Breast epithelium (tissue), 4 donors: Measurements from ENCODE around the gene BACE2. TPM values are rescaled to one million over a fixed set of nuclear protein-coding genes. Genes with fewer than 3 reads are reported as not detected.

Source experiments
- DNase-seq, 2 donors: peaks; one replicate each; pipeline ENCODE4 v3.0.0-alpha.2; 2019; ENCODE audit warnings: low spot score in 2 of 2
- H3K27ac ChIP-seq, 2 donors: fragments of 200-600 bp; sonication (generic) in 1 of 2; one replicate each; pipeline ENCODE4 v1.5.1; 2016 to 2019; ENCODE audit warnings: mild to moderate bottlenecking in 1 of 2
- H3K27me3 ChIP-seq, 2 donors: fragments of 200-600 bp; sonication (generic) in 1 of 2; one replicate each; pipeline versions ENCODE4 v1.5.1 to v1.6.0; 2017 to 2019; ENCODE audit warnings: control low read depth in 1 of 2, mild to moderate bottlenecking in 1 of 2
- H3K36me3 ChIP-seq: fragments of 200-600 bp; one replicate; pipeline ENCODE4 v1.5.1; 2019
- H3K4me1 ChIP-seq, 2 donors: fragments of 200-600 bp; sonication (generic); one replicate each; pipeline ENCODE4 v1.5.1; 2016 to 2019; ENCODE audit warnings: control low read depth in 1 of 2
- H3K4me3 ChIP-seq, 3 donors: fragments of 200-600 bp; sonication (generic); 1 replicate in 2 of 3; 2 replicates in 1 of 3; pipeline ENCODE4 v1.5.1; 2016 to 2019; ENCODE audit warnings: mild to moderate bottlenecking in 3 of 3, moderate library complexity in 2 of 3
- H3K9me3 ChIP-seq, 2 donors: fragments of 200-600 bp; sonication (generic) in 1 of 2; one replicate each; pipeline ENCODE4 v1.5.1; 2016 to 2019; ENCODE audit warnings: control low read depth in 1 of 2
- CTCF ChIP-seq, 3 donors: fragments of 450-650 bp; IDR thresholded peaks; one replicate each; pipeline ENCODE4 v1.5.1; 2016 to 2017; ENCODE audit warnings: antibody characterized with exemption in 3 of 3, mild to moderate bottlenecking in 3 of 3, moderate library complexity in 3 of 3
- POLR2A ChIP-seq: fragments of 450-650 bp; IDR thresholded peaks from one replicate; pipeline ENCODE4 v1.6.1; 2016; ENCODE audit warnings: antibody characterized with exemption, mild to moderate bottlenecking, moderate library complexity
- POLR2AphosphoS5 ChIP-seq, 3 donors: sonication (generic); formaldehyde crosslinking; IDR thresholded peaks; one replicate each; pipeline ENCODE4 v1.6.1; 2017; ENCODE audit warnings: antibody characterized with exemption in 3 of 3
- intact Hi-C: fragments of 100-400 bp; cut with DNase I; formaldehyde crosslinking; loops from one replicate; pipeline ENCODE4 v1.15.1; 2023; ENCODE audit warnings: low total_unique reads
- total RNA-seq, 3 donors: library from RNA; depleted of rRNA; stranded (reverse); fragments of >200 nt; gene quantifications; one replicate each; pipeline ENCODE4 v1.1.0, GENCODE V29; 2016

The BACE2 gene
- total RNA-seq, 3 donors from 2014 or later = 26.9 to 94.4 (median 67.5) TPM

- DNase-seq = no peak
- intact Hi-C loops = no loop called here
- no peaks in the 10 kb centered on the region for H3K4me1 ChIP-seq
- H3K9me3 ChIP-seq = no peaks in the 10 kb centered on the region
- H3K27ac ChIP-seq = no peak overlapping the region
- H3K27me3 ChIP-seq = no peaks in the 10 kb centered on the region
- H3K36me3 ChIP-seq = no peaks in the 10 kb centered on the region
- H3K4me3 ChIP-seq = no peak overlapping the region
- TF ChIP-seq CTCF (IDR thresholded peaks at IDR 0.05) (no peak), POLR2A (no peak), POLR2AphosphoS5 (IDR thresholded peaks at IDR 0.05) (no peak)
Observed at GRCh38 chr21:41182547-41182946, 14.6 kb downstream of the BACE2 start.

GRCh38 chr21:41183575-41183974, 15.6 kb downstream of the BACE2 start:
- Histone ChIP-seq H3K27me3 (no peaks in the 10 kb centered on the region), H3K4me3 (no peak overlapping the region), H3K36me3 (no peaks in the 10 kb centered on the region), H3K4me1 (no peaks in the 10 kb centered on the region), H3K27ac (no peak overlapping the region), H3K9me3 (no peaks in the 10 kb centered on the region)
- TF ChIP-seq POLR2A = no peak
- no peak for TF ChIP-seq POLR2AphosphoS5 (IDR thresholded peaks at IDR 0.05)
- TF ChIP-seq CTCF (IDR thresholded peaks at IDR 0.05) = no peak
- intact Hi-C loops = no loop called here
- no peak for DNase-seq

GRCh38 chr21:41185802-41186201, 17.8 kb downstream of the BACE2 start:
- no peak for TF ChIP-seq POLR2A
- no peak for TF ChIP-seq CTCF (IDR thresholded peaks at IDR 0.05)
- no peak for TF ChIP-seq POLR2AphosphoS5 (IDR thresholded peaks at IDR 0.05)
- H3K27ac ChIP-seq = no peak overlapping the region
- intact Hi-C loops = no loop called here
- H3K36me3 ChIP-seq = no peaks in the 10 kb centered on the region
- no peak for DNase-seq
- no peaks in the 10 kb centered on the region for H3K4me1 ChIP-seq
- H3K4me3 ChIP-seq = no peak overlapping the region
- H3K27me3 ChIP-seq = no peaks in the 10 kb centered on the region
- H3K9me3 ChIP-seq = no peaks in the 10 kb centered on the region

- Histone ChIP-seq H3K27ac (no peak overlapping the region), H3K4me3 (no peak overlapping the region), H3K4me1 (no peaks in the 10 kb centered on the region), H3K9me3 (no peaks in the 10 kb centered on the region), H3K36me3 (no peaks in the 10 kb centered on the region), H3K27me3 (no peaks in the 10 kb centered on the region)
- TF ChIP-seq POLR2AphosphoS5 (IDR thresholded peaks at IDR 0.05) = no peak
- no peak for TF ChIP-seq CTCF (IDR thresholded peaks at IDR 0.05)
- no peak for TF ChIP-seq POLR2A
- no peak for DNase-seq
- intact Hi-C loops = no loop called here
Observed at GRCh38 chr21:41186755-41187536, 19.0 kb downstream of the BACE2 start.

- no peaks in the 10 kb centered on the region for H3K4me1 ChIP-seq
- TF ChIP-seq CTCF (IDR thresholded peaks at IDR 0.05) (no peak), POLR2AphosphoS5 (IDR thresholded peaks at IDR 0.05) (no peak), POLR2A (no peak)
- H3K36me3 ChIP-seq = no peaks in the 10 kb centered on the region
Observed at GRCh38 chr21:41187537-41188025, 19.6 kb downstream of the BACE2 start.

More at GRCh38 chr21:41187537-41188025, 19.6 kb downstream of the BACE2 start:
- no peak overlapping the region for H3K4me3 ChIP-seq
- no peak for DNase-seq
- no peaks in the 10 kb centered on the region for H3K9me3 ChIP-seq
- intact Hi-C loops = no loop called here
- H3K27ac ChIP-seq = no peak overlapping the region
- no peaks in the 10 kb centered on the region for H3K27me3 ChIP-seq
